ENCODE measurements around the gene TBX6.

TBX6 gene

DNA sequence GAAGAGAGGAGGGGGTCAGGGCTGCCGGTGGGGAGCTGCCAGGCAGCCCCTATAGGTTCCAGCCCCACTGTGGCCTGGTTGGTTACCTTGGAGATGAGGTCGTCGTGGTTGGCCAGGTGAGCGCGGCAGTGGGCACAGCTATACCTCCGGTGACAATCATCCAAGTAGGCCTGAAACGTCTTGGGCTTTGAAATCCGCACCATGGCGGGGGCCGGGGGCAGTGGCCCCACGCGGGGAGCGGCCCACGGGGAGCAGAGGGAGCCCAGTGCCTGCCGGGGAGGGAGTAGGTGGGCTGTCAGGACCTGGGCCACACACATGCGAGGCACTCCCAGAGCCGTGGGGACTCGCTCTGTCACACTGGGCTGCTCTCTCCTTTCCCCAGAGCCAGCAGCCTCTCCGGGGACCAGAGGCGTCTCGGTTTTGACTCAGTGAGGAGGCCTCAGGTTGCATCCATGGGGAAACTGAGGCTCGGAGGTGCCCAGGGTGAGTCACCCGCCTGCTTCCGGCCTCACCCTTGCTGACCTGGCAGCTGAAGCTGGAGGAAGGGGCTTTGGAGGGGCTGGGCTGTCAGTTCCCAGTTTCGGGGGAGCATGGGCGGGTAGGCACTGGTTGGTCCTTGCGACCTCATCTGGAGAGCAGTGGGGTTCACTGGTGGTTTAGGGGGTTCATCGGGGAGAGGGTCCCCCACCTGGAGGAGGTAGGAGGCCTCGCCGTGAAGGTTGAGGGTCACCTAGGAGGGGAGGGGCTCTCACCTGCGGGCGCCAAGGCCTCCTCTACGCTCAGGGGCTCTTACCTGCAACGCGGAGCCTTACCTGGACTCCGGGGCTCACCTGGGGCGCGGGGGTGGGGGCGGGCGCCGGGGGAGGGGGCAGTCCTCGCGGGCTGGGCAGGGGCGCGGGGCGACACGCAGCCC, 3.7 kb upstream of the TBX6 start:
- ChIA-PET POLR2A (no interaction called here), CTCF (interaction anchor here (0.7 to 6.9 kb wide), 3 partner anchors 17 kb away, joined by 4 to 100 read pairs (median 4); partner anchors contain the start of gene PPP4C)
- TF ChIP-seq, protein P1, sequence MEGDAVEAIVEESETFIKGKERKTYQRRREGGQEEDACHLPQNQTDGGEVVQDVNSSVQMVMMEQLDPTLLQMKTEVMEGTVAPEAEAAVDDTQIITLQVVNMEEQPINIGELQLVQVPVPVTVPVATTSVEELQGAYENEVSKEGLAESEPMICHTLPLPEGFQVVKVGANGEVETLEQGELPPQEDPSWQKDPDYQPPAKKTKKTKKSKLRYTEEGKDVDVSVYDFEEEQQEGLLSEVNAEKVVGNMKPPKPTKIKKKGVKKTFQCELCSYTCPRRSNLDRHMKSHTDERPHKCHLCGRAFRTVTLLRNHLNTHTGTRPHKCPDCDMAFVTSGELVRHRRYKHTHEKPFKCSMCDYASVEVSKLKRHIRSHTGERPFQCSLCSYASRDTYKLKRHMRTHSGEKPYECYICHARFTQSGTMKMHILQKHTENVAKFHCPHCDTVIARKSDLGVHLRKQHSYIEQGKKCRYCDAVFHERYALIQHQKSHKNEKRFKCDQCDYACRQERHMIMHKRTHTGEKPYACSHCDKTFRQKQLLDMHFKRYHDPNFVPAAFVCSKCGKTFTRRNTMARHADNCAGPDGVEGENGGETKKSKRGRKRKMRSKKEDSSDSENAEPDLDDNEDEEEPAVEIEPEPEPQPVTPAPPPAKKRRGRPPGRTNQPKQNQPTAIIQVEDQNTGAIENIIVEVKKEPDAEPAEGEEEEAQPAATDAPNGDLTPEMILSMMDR (IDR thresholded peaks at IDR 0.05; ENCODE audit: insufficient read depth, low read length, missing control alignments): no peak
- H3K4me3 ChIP-seq (ENCODE audit: low read depth, low read length): peak overlapping the region; percentile 69
- DNase-seq (ENCODE audit: low read depth, low spot score): no peak

DNA sequence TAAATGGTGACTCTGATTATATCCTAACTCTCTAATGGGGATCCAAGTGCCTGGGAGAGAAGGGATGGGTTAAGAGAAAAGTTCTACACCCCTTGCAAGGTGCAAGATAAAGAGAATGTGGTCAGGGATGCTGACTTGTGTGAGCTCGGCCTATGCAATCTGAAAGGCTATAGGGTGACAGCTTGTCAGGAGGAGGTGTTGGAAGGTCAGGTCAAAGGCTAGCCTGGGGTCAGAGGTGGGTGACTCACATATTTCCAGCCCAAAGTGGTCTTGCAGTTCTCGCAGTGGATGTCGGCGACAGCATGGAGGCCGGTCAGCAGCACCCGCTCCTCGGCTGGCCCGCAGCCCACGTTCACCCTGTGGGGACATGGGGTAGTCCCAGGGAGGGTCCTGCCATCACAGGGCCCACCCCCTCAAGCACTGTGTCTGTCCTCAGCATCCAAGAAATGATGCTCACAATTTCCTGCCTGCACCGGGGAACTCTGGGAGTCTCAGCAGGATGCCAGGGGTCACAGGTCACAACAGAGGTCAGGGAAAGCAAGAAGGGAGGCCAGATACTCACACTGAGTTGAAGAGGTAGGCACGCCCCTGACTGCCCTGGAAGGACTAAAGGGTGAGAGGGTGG, 2.9 kb upstream of the TBX6 start:
- ChIA-PET POLR2A (interaction anchor here (1.9 kb wide), 1 partner anchor 29 kb away, joined by 6 read pairs; the partner anchor contains the start of gene ALDOA), CTCF (interaction anchor here (0.7 to 6.9 kb wide), 6 partner anchors 9 to 534 kb away, joined by 3 to 100 read pairs (median 6); partner anchors contain the start of gene PPP4C)
- TF ChIP-seq, protein P1 (IDR thresholded peaks at IDR 0.05; ENCODE audit: insufficient read depth, low read length, missing control alignments): no peak
- H3K4me3 ChIP-seq (ENCODE audit: low read depth, low read length): peak overlapping the region; percentile 69
- no peak for DNase-seq (ENCODE audit: low read depth, low spot score)

DNA sequence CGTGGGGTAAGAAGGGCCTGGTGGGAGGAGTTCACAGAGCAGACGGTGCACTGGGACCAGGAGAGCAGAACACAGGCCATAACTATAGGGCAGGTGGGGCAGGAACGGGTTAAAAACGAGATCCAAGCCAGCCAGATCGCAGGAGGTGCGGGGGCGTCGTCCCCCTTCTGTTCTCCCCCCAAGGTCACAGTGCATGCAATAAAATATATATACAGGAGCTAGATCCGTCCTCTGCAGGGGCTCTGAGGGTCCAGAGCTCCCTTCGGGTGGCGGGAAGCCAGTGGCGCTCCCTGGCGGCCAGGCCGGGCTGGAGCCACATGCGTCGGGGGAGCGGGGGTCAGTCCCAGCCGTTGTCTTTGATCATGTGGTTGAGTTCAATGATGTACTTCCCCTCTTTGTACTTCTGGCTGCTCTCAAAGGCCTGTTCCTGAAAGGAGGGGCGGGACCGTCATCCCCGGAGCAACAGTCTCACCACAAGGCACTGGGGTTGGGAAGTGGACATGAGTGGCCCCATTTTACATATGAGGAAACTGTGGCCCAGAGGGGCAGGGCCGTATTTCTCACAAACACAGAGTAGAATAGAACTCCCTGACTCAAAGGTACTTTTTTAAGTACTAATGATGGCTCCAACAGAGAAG, 768 bp upstream of the TBX6 start:
- CTCF ChIA-PET: interaction anchor here (0.7 to 6.9 kb wide), 23 partner anchors 8 to 537 kb away, joined by 3 to 100 read pairs (median 7); partner anchors contain the start of genes ALDOA, DCTPP1, INO80E and PPP4C
- POLR2A ChIA-PET: interaction anchor here (1.0 to 3.3 kb wide), 3 partner anchors 12 to 26 kb away, joined by 4 to 24 read pairs (median 10); partner anchors contain the start of gene ALDOA
- TF ChIP-seq, protein P1 (IDR thresholded peaks at IDR 0.05; ENCODE audit: insufficient read depth, low read length, missing control alignments): peak; percentile 75
- H3K4me3 ChIP-seq (ENCODE audit: low read depth, low read length): peak overlapping the region; percentile 56
- no peak for DNase-seq (ENCODE audit: low read depth, low spot score)

DNA sequence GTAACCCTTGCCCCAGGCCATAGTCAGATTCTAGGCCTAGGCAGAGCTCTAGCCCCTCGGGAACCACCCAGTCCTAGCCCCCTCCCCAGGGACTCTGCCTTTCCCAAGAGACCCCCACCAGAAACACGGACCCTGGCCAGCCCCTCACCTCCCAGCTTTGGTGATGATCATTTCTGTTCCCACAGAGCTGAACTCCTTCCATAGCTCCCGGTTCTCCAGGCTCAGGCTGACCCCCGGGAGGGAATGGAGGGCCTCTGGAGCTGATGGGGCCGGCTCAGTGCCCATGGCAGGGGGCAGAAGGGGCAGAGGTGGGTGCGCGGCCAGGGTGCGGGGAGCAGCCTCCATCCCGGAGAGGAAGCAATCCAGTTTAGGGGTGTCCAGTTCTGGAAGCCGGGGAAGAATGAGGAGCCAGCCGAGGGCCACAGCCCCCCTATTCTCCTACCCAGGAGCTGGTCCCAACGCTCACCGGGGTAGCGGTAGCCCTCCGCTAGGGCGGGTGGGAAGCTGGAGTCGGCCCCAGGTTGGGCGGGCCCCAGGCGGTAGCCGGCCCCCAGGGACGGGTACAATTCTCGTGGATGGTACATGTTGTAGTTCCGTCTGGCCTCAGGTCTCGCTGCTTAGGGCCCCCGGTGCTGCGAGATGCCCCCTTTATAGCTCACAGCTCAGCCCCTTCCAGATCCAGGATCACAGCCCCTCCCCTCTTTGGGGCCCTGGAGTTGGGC, 953 bp downstream of the TBX6 start:
- POLR2A ChIA-PET: interaction anchor here (0.9 to 3.3 kb wide), 4 partner anchors 10 to 280 kb away, joined by 3 to 24 read pairs (median 7); partner anchors contain the start of gene ALDOA
- CTCF ChIA-PET: interaction anchor here (0.7 to 6.9 kb wide), 22 partner anchors 10 to 606 kb away, joined by 3 to 100 read pairs (median 6); partner anchors contain the start of genes ALDOA, PPP4C, TBC1D10B and ZNF771
- no peak overlapping the region for H3K4me3 ChIP-seq (ENCODE audit: low read depth, low read length)
- no peak for DNase-seq (ENCODE audit: low read depth, low spot score)
- TF ChIP-seq, protein P1 (IDR thresholded peaks at IDR 0.05; ENCODE audit: insufficient read depth, low read length, missing control alignments): no peak

DNA sequence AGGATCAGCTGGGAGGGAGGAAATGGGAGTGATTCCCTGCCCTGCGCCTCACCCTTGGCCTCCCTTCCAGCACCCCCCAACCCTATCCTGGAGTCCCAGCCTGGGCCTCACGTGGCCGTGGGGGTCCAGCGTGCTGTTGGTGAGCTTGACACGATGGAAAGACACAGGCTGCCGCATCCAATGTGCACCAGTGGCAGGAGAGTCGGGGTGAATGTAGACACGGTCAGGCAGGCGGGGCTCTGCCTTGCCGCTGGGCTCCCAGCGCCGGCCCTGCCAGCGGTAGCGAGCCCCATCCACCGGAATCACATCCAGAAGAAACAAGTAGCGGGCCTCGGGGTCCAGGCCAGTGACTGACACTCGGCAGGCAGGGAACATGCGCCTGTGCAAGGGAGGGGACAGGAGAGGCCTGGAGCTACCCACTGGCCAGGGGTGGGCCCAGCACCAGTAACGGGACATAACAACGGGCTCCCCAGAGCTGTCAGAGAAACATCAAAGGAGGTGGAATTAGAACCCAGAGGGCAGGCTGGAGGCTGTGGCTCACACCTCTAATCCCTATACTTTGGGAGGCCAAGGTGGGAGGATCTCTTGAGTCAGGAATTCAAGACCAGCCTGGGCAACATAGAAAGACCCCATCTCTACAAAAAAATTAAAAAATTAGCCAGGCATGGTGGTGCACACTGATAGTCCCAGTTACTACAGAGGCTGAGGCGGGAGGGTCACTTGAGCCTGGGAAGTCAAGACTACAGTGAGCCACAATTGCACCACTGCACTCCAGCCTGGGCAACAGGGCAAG, 2.7 kb downstream of the TBX6 start:
- CTCF ChIA-PET: interaction anchor here (0.7 to 6.9 kb wide), 5 partner anchors 10 to 534 kb away, joined by 3 to 100 read pairs (median 6); partner anchors contain the start of gene PPP4C

More for the DNA sequence above, 2.7 kb downstream of the TBX6 start:
- TF ChIP-seq, protein P1 (IDR thresholded peaks at IDR 0.05; ENCODE audit: insufficient read depth, low read length, missing control alignments): no peak
- H3K4me3 ChIP-seq (ENCODE audit: low read depth, low read length): no peak overlapping the region
- POLR2A ChIA-PET: interaction anchor here (1.0 to 1.2 kb wide), 2 partner anchors 24 to 32 kb away, joined by 3 to 4 read pairs; partner anchors contain the start of gene ALDOA
- DNase-seq (ENCODE audit: low read depth, low spot score): no peak

Measured in AG04449 (cell line).